AG09319 (cell line): ENCODE data around the gene SYNE4.
A peak's percentile ranks its signal among the peaks of the same experiment; 100 is the strongest.

Source experiments
- DNase-seq: peaks from one replicate; pipeline ENCODE4 v3.0.0-alpha.2; 2010; ENCODE audit warnings: low read depth; ENCODE audit errors: extremely low read depth
- TF ChIP-seq, protein P1 (sequence below): IDR thresholded peaks from 2 replicates; pipeline ENCODE4 v1.5.1; 2011; ENCODE audit warnings: low read depth, mild to moderate bottlenecking, inconsistent platforms, low read length, moderate library complexity

The SYNE4 gene

GRCh38 chr19:36009220-36009619, 607 bp upstream of the SYNE4 start:
- TF ChIP-seq, protein P1, sequence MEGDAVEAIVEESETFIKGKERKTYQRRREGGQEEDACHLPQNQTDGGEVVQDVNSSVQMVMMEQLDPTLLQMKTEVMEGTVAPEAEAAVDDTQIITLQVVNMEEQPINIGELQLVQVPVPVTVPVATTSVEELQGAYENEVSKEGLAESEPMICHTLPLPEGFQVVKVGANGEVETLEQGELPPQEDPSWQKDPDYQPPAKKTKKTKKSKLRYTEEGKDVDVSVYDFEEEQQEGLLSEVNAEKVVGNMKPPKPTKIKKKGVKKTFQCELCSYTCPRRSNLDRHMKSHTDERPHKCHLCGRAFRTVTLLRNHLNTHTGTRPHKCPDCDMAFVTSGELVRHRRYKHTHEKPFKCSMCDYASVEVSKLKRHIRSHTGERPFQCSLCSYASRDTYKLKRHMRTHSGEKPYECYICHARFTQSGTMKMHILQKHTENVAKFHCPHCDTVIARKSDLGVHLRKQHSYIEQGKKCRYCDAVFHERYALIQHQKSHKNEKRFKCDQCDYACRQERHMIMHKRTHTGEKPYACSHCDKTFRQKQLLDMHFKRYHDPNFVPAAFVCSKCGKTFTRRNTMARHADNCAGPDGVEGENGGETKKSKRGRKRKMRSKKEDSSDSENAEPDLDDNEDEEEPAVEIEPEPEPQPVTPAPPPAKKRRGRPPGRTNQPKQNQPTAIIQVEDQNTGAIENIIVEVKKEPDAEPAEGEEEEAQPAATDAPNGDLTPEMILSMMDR: no peak
- DNase-seq: no peak

GRCh38 chr19:36006955-36007354, 1.7 kb downstream of the SYNE4 start:
- DNase-seq: no peak
- TF ChIP-seq, protein P1: no peak

GRCh38 chr19:36003284-36003683, 5.3 kb downstream of the SYNE4 start:
- DNase-seq: no peak
- TF ChIP-seq, protein P1: no peak

- no peak for DNase-seq
- TF ChIP-seq, protein P1: no peak
Observed at GRCh38 chr19:36001605-36002004, 7.0 kb downstream of the SYNE4 start.

DNA sequence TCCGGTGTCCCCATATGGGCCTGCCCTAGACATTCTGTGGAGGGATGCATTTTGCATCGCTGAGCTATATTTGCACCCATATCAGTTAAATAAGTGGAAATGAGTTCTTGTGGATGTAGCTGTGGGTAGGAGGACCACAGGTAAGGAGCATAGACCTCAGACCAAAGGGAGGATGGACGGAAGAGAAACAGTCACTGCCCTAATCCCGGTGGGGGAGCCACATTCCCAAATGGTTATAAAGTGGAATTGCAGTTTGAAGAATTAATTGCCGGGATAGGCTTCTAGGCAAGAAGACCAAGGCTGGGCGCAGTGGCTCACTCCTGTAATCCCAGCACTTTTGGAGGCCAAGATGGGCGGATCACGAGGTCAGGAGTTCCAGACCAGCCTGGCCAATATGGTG, 11.8 kb downstream of the SYNE4 start:
- DNase-seq: no peak
- TF ChIP-seq, protein P1: no peak

DNA sequence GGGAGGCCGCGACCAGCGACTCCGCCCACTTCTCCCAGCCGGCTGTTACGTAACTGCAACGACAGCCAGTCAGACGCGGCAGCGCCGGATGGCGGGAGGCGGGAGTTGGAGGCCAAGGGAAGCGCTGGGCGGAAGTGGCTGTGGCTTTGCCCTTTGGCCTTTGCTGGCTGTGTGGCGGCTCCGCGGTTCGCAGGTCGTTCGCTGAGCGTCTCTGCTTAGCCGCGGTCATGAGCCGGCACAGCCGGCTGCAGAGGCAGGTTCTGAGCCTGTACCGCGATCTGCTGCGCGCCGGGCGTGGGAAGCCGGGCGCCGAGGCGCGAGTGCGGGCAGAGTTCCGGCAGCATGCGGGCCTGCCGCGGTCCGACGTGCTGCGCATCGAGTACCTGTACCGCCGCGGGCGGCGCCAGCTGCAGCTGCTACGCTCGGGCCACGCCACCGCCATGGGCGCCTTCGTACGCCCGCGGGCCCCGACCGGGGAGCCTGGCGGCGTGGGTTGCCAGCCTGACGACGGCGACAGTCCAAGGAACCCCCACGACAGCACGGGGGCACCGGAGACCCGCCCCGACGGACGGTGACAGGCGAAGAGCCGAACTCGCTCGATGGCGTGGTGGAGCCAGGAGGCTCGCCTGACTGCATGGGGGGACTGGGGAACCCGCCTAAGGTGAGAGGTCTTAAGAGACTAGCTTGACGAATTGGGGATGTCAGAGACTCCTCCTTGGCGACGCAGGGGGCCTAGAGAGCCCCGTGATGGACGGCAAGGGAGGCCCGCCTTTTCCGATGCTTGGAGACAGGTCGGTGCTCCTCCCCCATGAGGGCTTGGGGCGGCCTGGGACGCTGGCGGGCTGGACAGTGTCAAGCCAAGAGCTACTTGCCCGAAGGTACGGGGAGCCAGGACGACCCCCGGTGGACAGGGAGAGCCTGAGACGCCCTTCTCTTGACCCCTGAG, 13.3 kb downstream of the SYNE4 start, which contains the start of gene SDHAF1:
TSS of gene SDHAF1 (plus strand) at position 141 of the 946 bp plus-strand sequence. CDS start at position 228, 87 bp downstream.
- peak; percentile 74 for DNase-seq
- TF ChIP-seq, protein P1: no peak

- TF ChIP-seq, protein P1: no peak; the same call in 1 of the 2 replicates
- DNase-seq: no peak
Observed at GRCh38 chr19:35993923-35994598, 14.6 kb downstream of the SYNE4 start.
